GM21390 (cell line): ENCODE measurements around the gene SLA2.
"Not testable (repeated sequence)": the region's sequence is repeated elsewhere in the genome, so short reads cannot be mapped to it uniquely, and the experiment has no call there.

Experiments used
- ATAC-seq: cut with Tn5 transposase; IDR thresholded peaks from one replicate; pipeline ENCODE4 v1.9.1; 2021; ENCODE audit not compliant: unreplicated experiment

SLA2 gene

GRCh38 chr20:36576081-36576445 lies 69.9 kb downstream of the SLA2 start:
- no peak for ATAC-seq

- no peak for ATAC-seq
Observed at GRCh38 chr20:36574366-36575135, 71.4 kb downstream of the SLA2 start.

GRCh38 chr20:36573798-36574365 lies 72.1 kb downstream of the SLA2 start:
- no peak for ATAC-seq

GRCh38 chr20:36573103-36573797 lies 72.7 kb downstream of the SLA2 start, which contains the start of gene TGIF2:
TGIF2 (plus strand) TSS chr20:36573597; CDS start chr20:36578775, 5,178 bp downstream.
- peak; percentile 61 for ATAC-seq

GRCh38 chr20:36572701-36573102 lies 73.3 kb downstream of the SLA2 start:
- peak; percentile 4 for ATAC-seq

- ATAC-seq, result no peak
Observed at GRCh38 chr20:36571564-36572504, 74.2 kb downstream of the SLA2 start.

GRCh38 chr20:36569847-36570429 lies 76.1 kb downstream of the SLA2 start:
- ATAC-seq, result no peak

- ATAC-seq, result no peak
Observed at GRCh38 chr20:36565520-36565919, 80.5 kb downstream of the SLA2 start.

- ATAC-seq, result not testable (repeated sequence)
Observed at GRCh38 chr20:36564726-36565121, 81.3 kb downstream of the SLA2 start.

GRCh38 chr20:36564078-36564725 lies 81.8 kb downstream of the SLA2 start:
- not testable (repeated sequence) for ATAC-seq

- ATAC-seq, result no peak
Observed at GRCh38 chr20:36563374-36563773, 82.6 kb downstream of the SLA2 start.

GRCh38 chr20:36562724-36563123 lies 83.3 kb downstream of the SLA2 start:
- ATAC-seq, result no peak
